ENCODE results near the gene CDH4.

DNA sequence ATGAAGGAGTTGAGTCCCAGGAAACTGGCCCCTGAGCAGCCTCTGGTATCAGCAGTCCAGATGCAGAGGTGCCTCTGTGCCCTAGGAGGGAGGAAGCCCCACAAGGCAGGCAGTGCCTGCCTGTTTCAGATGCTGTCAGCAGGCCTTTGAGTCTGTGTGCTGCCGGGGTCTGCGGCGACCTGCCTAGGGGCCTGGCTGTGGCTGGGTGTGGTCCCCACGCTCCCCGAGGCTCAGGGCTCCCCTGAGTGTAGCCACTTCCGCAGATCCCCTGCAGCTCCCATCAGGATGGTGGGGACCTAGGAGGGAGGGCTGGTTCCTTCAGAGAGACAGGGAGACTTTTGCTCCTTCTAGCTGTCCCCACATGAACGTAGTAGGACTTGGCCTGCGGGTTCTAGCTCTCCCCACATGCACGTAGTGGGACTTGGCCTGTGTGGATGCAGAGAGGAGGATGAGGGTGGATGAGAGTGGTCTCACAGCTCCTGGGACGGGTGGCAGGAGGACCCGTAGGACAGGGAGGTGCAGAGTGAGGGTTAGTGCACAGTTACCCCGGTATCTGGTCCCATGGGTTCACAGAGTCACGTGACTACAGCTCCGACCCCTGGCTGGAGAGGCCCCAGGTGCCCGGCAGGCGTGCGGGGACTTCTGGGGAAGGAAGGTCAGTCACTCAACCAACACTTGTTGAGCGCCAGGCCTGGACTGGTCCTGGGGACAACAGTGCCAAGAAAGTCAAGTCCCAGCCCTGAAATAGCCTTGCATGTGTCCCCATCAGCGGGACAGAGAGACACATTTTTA is 41.0 kb downstream of the CDH4 start:
- TF ChIP-seq EZH2 (IDR thresholded peaks at IDR 0.05; ENCODE audit: insufficient read depth, low read length) (no peak), CTCF (IDR thresholded peaks at IDR 0.05; ENCODE audit: insufficient read depth, low read depth, low read length) (no peak)

Data from astrocyte (in vitro differentiated cells and primary cell).